HG03432 (cell line): Measurements from ENCODE around the gene NDUFA13.

Experiments
- ATAC-seq: cut with Tn5 transposase; IDR thresholded peaks from one replicate; pipeline ENCODE4 v1.9.1; 2021; ENCODE audit warnings: mild to moderate bottlenecking, moderate library complexity; ENCODE audit not compliant: unreplicated experiment

The NDUFA13 gene

GRCh38 chr19:19506592-19506991 lies 9.4 kb upstream of the NDUFA13 start:
- no peak for ATAC-seq

GRCh38 chr19:19507354-19507753 lies 8.7 kb upstream of the NDUFA13 start:
- ATAC-seq, result no peak

GRCh38 chr19:19508217-19508616 lies 7.8 kb upstream of the NDUFA13 start:
- no peak for ATAC-seq

- ATAC-seq, result no peak
Observed at GRCh38 chr19:19510432-19510831, 5.6 kb upstream of the NDUFA13 start.

GRCh38 chr19:19513682-19514081 lies 2.3 kb upstream of the NDUFA13 start:
- no peak for ATAC-seq

- no peak for ATAC-seq
Observed at GRCh38 chr19:19514215-19514657, 1.8 kb upstream of the NDUFA13 start.

- no peak for ATAC-seq
Observed at GRCh38 chr19:19514881-19515641, 964 bp upstream of the NDUFA13 start, which contains the start of gene TSSK6. TSSK6 (minus strand) TSS chr19:19515548; CDS start chr19:19515427, 121 bp downstream.

GRCh38 chr19:19517235-19517619 lies 1.2 kb downstream of the NDUFA13 start:
- ATAC-seq, result no peak

GRCh38 chr19:19520989-19521388 lies 5.0 kb downstream of the NDUFA13 start:
- no peak for ATAC-seq

GRCh38 chr19:19523177-19523576 lies 7.2 kb downstream of the NDUFA13 start:
- ATAC-seq, result no peak

GRCh38 chr19:19524053-19524452 lies 8.0 kb downstream of the NDUFA13 start:
- ATAC-seq, result no peak

GRCh38 chr19:19525611-19526380 lies 9.8 kb downstream of the NDUFA13 start:
- no peak for ATAC-seq

GRCh38 chr19:19526581-19527370 lies 10.8 kb downstream of the NDUFA13 start:
- no peak for ATAC-seq

GRCh38 chr19:19527371-19527656 lies 11.3 kb downstream of the NDUFA13 start:
- ATAC-seq, result no peak

- no peak for ATAC-seq
Observed at GRCh38 chr19:19527674-19528625, 11.9 kb downstream of the NDUFA13 start.

- ATAC-seq, result no peak
Observed at GRCh38 chr19:19528721-19529490, 12.9 kb downstream of the NDUFA13 start, which contains the start of gene YJEFN3. YJEFN3 (plus strand) TSS chr19:19528911; CDS start chr19:19528933, 22 bp downstream.

- ATAC-seq, result no peak
Observed at GRCh38 chr19:19529783-19530422, 13.9 kb downstream of the NDUFA13 start.

- ATAC-seq, result no peak
Observed at GRCh38 chr19:19530423-19530804, 14.4 kb downstream of the NDUFA13 start.

- no peak for ATAC-seq
Observed at GRCh38 chr19:19530889-19531288, 14.9 kb downstream of the NDUFA13 start.
